BJ (cell line): ENCODE measurements around the gene FAM234B. TPM values are rescaled to one million over a fixed set of nuclear protein-coding genes. Genes with fewer than 3 reads are reported as not detected.

ENCODE experiments used
- CTCF ChIA-PET: fragments of 350-600 bp; formaldehyde crosslinking; extraction: SDS; loops from one replicate; lab custom pipeline; 2021; ENCODE audit warnings: antibody characterized with exemption, inconsistent platforms; lab: Yijun Ruan, JAX
- POLR2A ChIA-PET: fragments of 300-600 bp; sonication (Branson Sonifier 250); formaldehyde crosslinking; extraction: SDS; loops from one replicate; lab custom pipeline; 2021; ENCODE audit warnings: antibody characterized with exemption; lab: Charles Lee
- DNase-seq: peaks from one replicate; pipeline ENCODE4 v3.0.0-alpha.2; 2011; ENCODE audit warnings: low read depth
- H3K27me3 ChIP-seq: 2 replicates; pipeline ENCODE4 v1.6.0; 2011; ENCODE audit warnings: low read length; ENCODE audit not compliant: control insufficient read depth, insufficient read depth
- H3K36me3 ChIP-seq: 2 replicates; pipeline ENCODE4 v1.5.1; 2011; ENCODE audit warnings: low read length; ENCODE audit not compliant: control insufficient read depth, insufficient read depth
- H3K4me3 ChIP-seq: 2 replicates; pipeline ENCODE4 v1.5.1; 2011; ENCODE audit warnings: low read depth, mild to moderate bottlenecking, control low read depth, low read length
- CTCF ChIP-seq: IDR thresholded peaks from 2 replicates; pipeline ENCODE4 v1.5.1; 2011; ENCODE audit warnings: low read depth, mild to moderate bottlenecking, control low read depth, inconsistent platforms, low read length, moderate library complexity; ENCODE audit not compliant: insufficient read depth
- polyA minus RNA-seq: library from RNA; depleted of rRNA, polyadenylated mRNA; stranded (reverse); fragments of >200 nt; gene quantifications from 2 replicates; pipeline ENCODE4 v1.2.3, GENCODE V29; 2011; rRNA and poly(A)+ RNA removed
- polyA plus RNA-seq: library from polyadenylated mRNA; depleted of rRNA; stranded (reverse); fragments of >200 nt; gene quantifications from 2 replicates; pipeline ENCODE4 v1.2.3, GENCODE V29; 2011; rRNA removed

The FAM234B gene, protein sequence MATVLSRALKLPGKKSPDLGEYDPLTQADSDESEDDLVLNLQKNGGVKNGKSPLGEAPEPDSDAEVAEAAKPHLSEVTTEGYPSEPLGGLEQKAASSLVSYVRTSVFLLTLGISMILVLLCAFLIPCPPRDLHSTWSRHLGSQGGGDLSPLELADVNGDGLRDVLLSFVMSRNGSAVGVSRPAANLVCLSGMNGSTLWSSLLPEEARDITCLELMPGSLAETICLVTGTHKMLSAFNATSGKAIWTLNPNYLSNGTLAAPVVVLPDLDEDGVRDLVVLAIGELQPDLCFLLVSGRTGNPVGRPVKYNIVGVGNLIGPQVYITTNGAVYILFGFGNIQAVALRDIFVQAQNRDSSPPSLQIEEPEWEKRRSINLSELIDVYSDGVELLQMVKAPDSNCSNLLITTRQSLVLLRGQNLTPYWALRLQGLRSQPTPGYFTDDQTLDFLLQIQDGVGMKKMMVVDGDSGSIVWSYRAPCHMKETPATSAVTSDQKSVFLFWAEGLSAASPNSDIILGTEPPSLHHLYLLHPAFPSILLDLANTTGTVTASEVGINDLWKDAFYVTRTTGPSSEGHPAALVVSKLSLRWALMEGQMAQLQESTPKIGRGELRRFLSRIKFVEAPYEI
- polyA plus RNA-seq (2.4 and 2.8 TPM in 2 replicates), polyA minus RNA-seq (3.6 and 6.6 TPM in 2 replicates)

GRCh38 chr12:13044002-13044905, at the start of gene FAM234B:
FAM234B (plus strand) TSS chr12:13044381; CDS start chr12:13044404, 23 bp downstream.
- DNase-seq: no peak
- POLR2A ChIA-PET: interaction anchor here (0.5 to 0.6 kb wide), 2 partner anchors 152 to 173 kb away, joined by 3 to 5 read pairs; partner anchors contain the start of gene EMP1
- peak; percentile 19; the same call in 1 of the 2 replicates for TF ChIP-seq CTCF
- peaks cover 3% of the 10 kb centered on the region; the same call in 1 of the 2 replicates for H3K27me3 ChIP-seq
- no peaks in the 10 kb centered on the region for H3K36me3 ChIP-seq
- peak within 1 kb of the TSS; percentile 99 for H3K4me3 ChIP-seq
- CTCF ChIA-PET: interaction anchor here (0.6 to 2.3 kb wide), 6 partner anchors 10 to 168 kb away, joined by 3 to 11 read pairs (median 4); no protein-coding TSS in a partner anchor

DNA sequence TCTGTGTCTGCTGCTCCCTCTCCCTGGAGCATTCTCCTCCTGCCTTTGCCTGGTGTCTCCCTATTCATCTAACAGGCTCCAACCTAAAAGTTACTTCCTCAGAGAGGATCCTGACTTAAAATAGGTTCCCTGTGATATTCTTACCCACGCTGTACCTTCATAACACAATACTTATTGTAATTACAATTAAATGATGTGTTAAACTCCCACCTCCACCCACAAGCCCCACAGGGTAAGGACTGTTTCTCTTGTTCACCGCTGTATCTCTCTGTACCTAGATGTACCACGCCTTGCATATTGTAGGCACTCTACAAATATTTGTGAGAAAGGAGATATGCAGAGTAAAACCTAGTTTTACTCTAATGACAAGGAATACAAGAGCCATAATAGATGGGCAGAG, 49.1 kb upstream of the FAM234B start:
- CTCF ChIA-PET: interaction anchor here (0.7 to 1.0 kb wide), 3 partner anchors 11 to 19 kb away, joined by 3 read pairs; no protein-coding TSS in a partner anchor
- no peak overlapping the region for H3K4me3 ChIP-seq
- POLR2A ChIA-PET: no interaction called here
- no peaks in the 10 kb centered on the region for H3K27me3 ChIP-seq
- DNase-seq: no peak
- no peaks in the 10 kb centered on the region for H3K36me3 ChIP-seq
- TF ChIP-seq CTCF: no peak

DNA sequence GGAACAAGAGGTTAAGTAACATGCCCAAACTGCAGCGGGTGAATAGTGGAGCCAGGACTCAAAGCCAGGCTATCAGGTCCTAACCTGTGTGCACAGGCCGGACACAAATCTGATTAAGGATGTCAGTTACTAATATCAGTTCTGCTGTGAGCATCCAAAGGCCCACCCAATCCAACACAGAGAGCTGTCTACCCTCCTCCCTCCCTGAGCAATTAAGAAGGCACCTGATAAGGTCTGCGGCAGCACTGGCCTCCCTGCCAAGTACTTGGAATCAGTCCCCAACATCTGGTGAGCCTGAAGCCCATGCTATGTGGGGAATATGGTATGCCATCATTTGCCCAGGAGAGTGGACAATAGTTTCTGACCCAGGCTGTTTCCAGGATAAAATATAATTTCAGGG, 48.0 kb upstream of the FAM234B start:
- Histone ChIP-seq H3K27me3 (no peaks in the 10 kb centered on the region), H3K4me3 (no peak overlapping the region), H3K36me3 (no peaks in the 10 kb centered on the region)
- DNase-seq: no peak
- CTCF ChIA-PET: interaction anchor here (0.9 kb wide), 1 partner anchor 17 kb away, joined by 3 read pairs; no protein-coding TSS in a partner anchor
- no peak for TF ChIP-seq CTCF
- POLR2A ChIA-PET: no interaction called here

- DNase-seq: no peak
- Histone ChIP-seq H3K27me3 (no peaks in the 10 kb centered on the region), H3K4me3 (no peak overlapping the region), H3K36me3 (no peaks in the 10 kb centered on the region)
- POLR2A ChIA-PET: no interaction called here
- TF ChIP-seq CTCF: no peak
- CTCF ChIA-PET: interaction anchor here (0.9 kb wide), 1 partner anchor 18 kb away, joined by 3 read pairs; no protein-coding TSS in a partner anchor
Measured at GRCh38 chr12:12997156-12997555, 47.0 kb upstream of the FAM234B start.
